Measurements from ENCODE around the gene RAPGEF1. TPM values are rescaled to one million over a fixed set of nuclear protein-coding genes. Genes with fewer than 3 reads are reported as not detected.

Gene RAPGEF1
- total and polyA plus RNA-seq, 2 donors (not counting 3 experiments of a cell fraction or from before 2014, with no cell fraction given), result 50.0 to 124 TPM

DNA sequence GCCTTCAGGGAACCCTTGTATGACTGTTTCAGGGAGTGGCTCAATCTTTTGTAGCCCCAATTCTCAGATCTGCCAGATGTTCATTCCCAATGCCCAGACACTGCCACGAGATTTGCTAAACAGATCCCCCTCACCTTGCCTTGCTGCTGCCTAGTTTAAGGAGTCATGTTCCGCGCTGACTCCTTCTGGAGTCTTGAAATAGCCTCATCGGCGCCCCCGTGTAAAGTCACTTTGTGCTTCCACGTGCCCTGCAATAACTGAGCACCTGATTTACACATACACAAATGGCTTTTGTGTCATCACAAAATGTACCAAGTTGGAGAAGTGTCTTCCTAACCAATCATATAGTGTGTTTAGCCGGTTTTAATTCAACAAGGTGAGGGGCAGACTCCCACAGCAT, 132.3 kb downstream of the RAPGEF1 start:
- dilution Hi-C loops (cut with MboI; ENCODE audit: extremely low pct_ligation_motif_present, low sequenced_read_pairs), result no loop called here
- Histone ChIP-seq H3K9me3 (replicated peaks; ENCODE audit: control insufficient read depth, insufficient read depth, low read length) (no peaks in the 10 kb centered on the region), H3K9me1 (replicated peaks; ENCODE audit: control insufficient read depth, extremely low read depth, insufficient read depth, low read length) (no peaks in the 10 kb centered on the region), H2AFZ (ENCODE audit: low read depth, low read length) (no peak overlapping the region), H3K4me3 (replicated peaks in 1 of 3; ENCODE audit: insufficient read depth in 1 of 3, low read depth in 1 of 3, low read length in 3 of 3) (no peak overlapping the region), H3K79me2 (ENCODE audit: control insufficient read depth, insufficient read depth, low read length) (no peaks in the 10 kb centered on the region), H3K27me3 (ENCODE audit: control insufficient read depth in 2 of 2, insufficient read depth in 2 of 2, low read length in 2 of 2) (no peaks in the 10 kb centered on the region), H3K4me1 (ENCODE audit: control insufficient read depth, extremely low read depth, insufficient read depth, low read length) (peaks cover 17% of the 10 kb centered on the region), H4K20me1 (replicated peaks; ENCODE audit: control insufficient read depth, extremely low read depth, insufficient read depth, low read length) (no peaks in the 10 kb centered on the region), H3K4me2 (ENCODE audit: insufficient read depth, low read length) (no peak overlapping the region), H3K9ac (replicated peaks; ENCODE audit: extremely low read depth, insufficient read depth, low read length) (no peak overlapping the region), H3K36me3 (ENCODE audit: control insufficient read depth in 2 of 2, extremely low read depth in 1 of 2, insufficient read depth in 2 of 2, low read length in 2 of 2) (peaks cover 0 to 18% of the 10 kb centered on the region in 2 experiments), H3K27ac (ENCODE audit: insufficient read depth, low read depth, low read length) (peak overlapping the region; percentile 45)
- TF ChIP-seq POLR2AphosphoS5 (IDR thresholded peaks at IDR 0.05; ENCODE audit: insufficient read depth, low read depth, low read length) (no peak), EZH2 (IDR thresholded peaks at IDR 0.05; ENCODE audit: borderline replicate concordance, low read depth, low read length, severe bottlenecking) (no peak), POLR2A (IDR thresholded peaks at IDR 0.05; ENCODE audit: low read depth, low read length) (no peak), GATA2 (IDR thresholded peaks at IDR 0.05; ENCODE audit: insufficient read depth, insufficient read length, low read depth, low read length) (no peak), MYC (IDR thresholded peaks at IDR 0.05; ENCODE audit: low read depth, low read length) (no peak), JUN (IDR thresholded peaks at IDR 0.05; ENCODE audit: borderline replicate concordance, insufficient read depth, insufficient read length, low read depth) (no peak), FOS (IDR thresholded peaks at IDR 0.05; ENCODE audit: borderline replicate concordance, insufficient read depth, low read length) (no peak)
- TF ChIP-seq, protein P1, sequence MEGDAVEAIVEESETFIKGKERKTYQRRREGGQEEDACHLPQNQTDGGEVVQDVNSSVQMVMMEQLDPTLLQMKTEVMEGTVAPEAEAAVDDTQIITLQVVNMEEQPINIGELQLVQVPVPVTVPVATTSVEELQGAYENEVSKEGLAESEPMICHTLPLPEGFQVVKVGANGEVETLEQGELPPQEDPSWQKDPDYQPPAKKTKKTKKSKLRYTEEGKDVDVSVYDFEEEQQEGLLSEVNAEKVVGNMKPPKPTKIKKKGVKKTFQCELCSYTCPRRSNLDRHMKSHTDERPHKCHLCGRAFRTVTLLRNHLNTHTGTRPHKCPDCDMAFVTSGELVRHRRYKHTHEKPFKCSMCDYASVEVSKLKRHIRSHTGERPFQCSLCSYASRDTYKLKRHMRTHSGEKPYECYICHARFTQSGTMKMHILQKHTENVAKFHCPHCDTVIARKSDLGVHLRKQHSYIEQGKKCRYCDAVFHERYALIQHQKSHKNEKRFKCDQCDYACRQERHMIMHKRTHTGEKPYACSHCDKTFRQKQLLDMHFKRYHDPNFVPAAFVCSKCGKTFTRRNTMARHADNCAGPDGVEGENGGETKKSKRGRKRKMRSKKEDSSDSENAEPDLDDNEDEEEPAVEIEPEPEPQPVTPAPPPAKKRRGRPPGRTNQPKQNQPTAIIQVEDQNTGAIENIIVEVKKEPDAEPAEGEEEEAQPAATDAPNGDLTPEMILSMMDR (IDR thresholded peaks at IDR 0.05; ENCODE audit: extremely low read depth in 1 of 2, insufficient read depth in 1 of 2, low read depth in 1 of 2, low read length in 2 of 2), result no peak
- TF ChIP-seq, protein P2, sequence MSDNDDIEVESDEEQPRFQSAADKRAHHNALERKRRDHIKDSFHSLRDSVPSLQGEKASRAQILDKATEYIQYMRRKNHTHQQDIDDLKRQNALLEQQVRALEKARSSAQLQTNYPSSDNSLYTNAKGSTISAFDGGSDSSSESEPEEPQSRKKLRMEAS (IDR thresholded peaks at IDR 0.05; ENCODE audit: insufficient read depth, insufficient read length), result no peak
- ChIA-PET POLR2A (no interaction called here), CTCF (interaction anchor here (1.7 kb wide), 1 partner anchor 107 kb away, joined by 4 read pairs; no protein-coding TSS in a partner anchor)
- DNase-seq (ENCODE audit: low read depth, low spot score) (no peak), FAIRE-seq (no peak)
- no TSS peak for BruUV-seq (replicated peaks)
- intact Hi-C loops (cut with micrococcal nuclease), result no loop called here
